Measurements from ENCODE around the gene CHID1. TPM values are rescaled to one million over a fixed set of nuclear protein-coding genes. Genes with fewer than 3 reads are reported as not detected.

The CHID1 gene
- total and polyA plus RNA-seq, 9 of the 15 experiments (the other 6 are each of a cell fraction or from before 2014, with no cell fraction given): 15.1 to 108 (median 39.8) TPM

DNA sequence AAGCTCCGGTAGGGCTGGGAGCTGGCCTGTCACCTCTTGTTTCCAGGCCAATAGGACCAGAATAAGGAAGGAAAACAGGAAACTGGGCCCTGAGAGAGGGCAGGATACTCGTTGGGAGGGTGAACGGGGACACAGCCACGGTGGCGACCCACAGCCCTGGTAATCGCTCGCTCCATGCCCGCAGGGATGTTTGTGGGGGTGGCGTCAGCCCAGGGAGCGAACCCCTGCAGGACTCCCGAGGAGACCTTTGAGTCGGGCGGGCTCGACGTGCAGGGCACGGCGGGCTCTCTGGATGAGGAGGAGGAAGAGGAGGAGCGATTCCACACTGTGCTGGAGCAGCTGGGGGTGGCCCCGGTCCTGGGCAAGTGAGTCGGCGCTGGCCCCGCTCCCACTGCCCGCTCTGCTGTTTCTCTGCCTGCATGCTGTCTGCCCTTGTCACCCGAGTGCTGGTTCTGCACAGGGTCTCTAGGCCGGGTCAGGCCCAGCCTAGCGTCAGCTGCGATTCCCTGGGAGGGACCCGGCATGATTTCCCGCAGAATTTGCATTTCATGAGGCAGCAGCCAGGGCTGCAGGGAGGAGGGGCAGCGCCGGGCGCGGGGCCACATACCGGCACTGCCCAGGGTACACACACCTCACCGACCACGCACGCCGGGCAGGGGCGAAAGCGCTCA is 81.3 kb downstream of the CHID1 start:
- WGBS (ENCODE audit: insufficient coverage, low coverage, missing lambda C conversion rate): 94% methylated on average over 26 of the region's 40 CpGs
- peaks cover 27% of the 10 kb centered on the region for H3K79me2 ChIP-seq (ENCODE audit: control insufficient read depth, insufficient read depth, low read length)
- peaks cover 5% of the 10 kb centered on the region for H3K9me1 ChIP-seq (ENCODE audit: control insufficient read depth, insufficient read depth, low read length)
- H3K9me3 ChIP-seq (replicated peaks; ENCODE audit: control insufficient read depth, insufficient read depth, low read depth, low read length): no peaks in the 10 kb centered on the region
- H3K4me1 ChIP-seq (replicated peaks in 1 of 2; ENCODE audit: control insufficient read depth in 2 of 2, insufficient read depth in 2 of 2, low read length in 2 of 2): peaks cover 32 to 96% of the 10 kb centered on the region in 2 experiments
- CTCF ChIA-PET (ENCODE audit: low intra/inter-chr PET ratio): no interaction called here
- H3K27me3 ChIP-seq (ENCODE audit: control insufficient read depth in 2 of 2, insufficient read depth in 2 of 2, low read length in 2 of 2): no peaks in the 10 kb centered on the region
- H3K27ac ChIP-seq (ENCODE audit: extremely low read depth, low read depth, low read length): no peak overlapping the region
- ATAC-seq: no peak
- no peak overlapping the region for H3K4me3 ChIP-seq
- DNase-seq (ENCODE audit: extremely low read depth in 1 of 4, low spot score in 3 of 4): no peak
- in situ Hi-C loops (cut with MboI): no loop called here
- no peak for TF ChIP-seq XRCC5 (IDR thresholded peaks at IDR 0.05; ENCODE audit: low read depth, low read length)
- TF ChIP-seq FOS (IDR thresholded peaks at IDR 0.05; ENCODE audit: extremely low read depth, insufficient read length): no peak
- TF ChIP-seq POLR2G (IDR thresholded peaks at IDR 0.05; ENCODE audit: low read depth, low read length): 0 out of 2 replicates have a peak, but pooled peaks have one; percentile 39
- no peak for TF ChIP-seq HNRNPK (IDR thresholded peaks at IDR 0.05; ENCODE audit: low read depth, low read length, poor library complexity, severe bottlenecking)
- BruUV-seq (replicated peaks): no TSS peak
- H3K36me3 ChIP-seq (ENCODE audit: control insufficient read depth, insufficient read depth, low read length): peaks cover 19% of the 10 kb centered on the region; the same call in 1 of the 3 replicates
- peaks cover 1% of the 10 kb centered on the region for H4K20me1 ChIP-seq (replicated peaks; ENCODE audit: control insufficient read depth, insufficient read depth, low read length)
- no peak overlapping the region for H3K4me2 ChIP-seq (ENCODE audit: insufficient read depth, low read length)
- no peak for FAIRE-seq
- no peak overlapping the region; a peak in 1 of 4 replicates for H3K9ac ChIP-seq (ENCODE audit: insufficient read depth in 1 of 2, low read depth in 2 of 2, low read length in 2 of 2)
- H2AFZ ChIP-seq (ENCODE audit: low read depth, low read length): no peak overlapping the region
- intact Hi-C loops (cut with micrococcal nuclease): no loop called here
- POLR2A ChIA-PET: interaction anchor here (0.8 to 3.2 kb wide), 5 partner anchors 9 to 18 kb away, joined by 3 to 13 read pairs (median 4); partner anchors contain the start of gene PNPLA2
